ENCODE measurements around the gene IPCEF1. TPM values are rescaled to one million over a fixed set of nuclear protein-coding genes. Genes with fewer than 3 reads are reported as not detected.

Gene IPCEF1
- total RNA-seq, 1 experiment from 2014 or later = 0.57 TPM

GRCh38 chr6:154138793-154139192 lies 217.8 kb downstream of the IPCEF1 start:
- ChIA-PET CTCF (no interaction called here), POLR2A (ENCODE audit: unreplicated experiment) (no interaction called here)
- TF ChIP-seq EZH2 (IDR thresholded peaks at IDR 0.05; ENCODE audit: low read depth) (no peak), CTCF (conservative IDR thresholded peaks at IDR 0.05) (no peak)
- H3K4me3 ChIP-seq = no peak overlapping the region
- no peaks in the 10 kb centered on the region for H3K79me2 ChIP-seq (ENCODE audit: low read depth)
- H3K27ac ChIP-seq = no peak overlapping the region
- no peaks in the 10 kb centered on the region for H4K20me1 ChIP-seq (ENCODE audit: insufficient read depth)
- no peaks in the 10 kb centered on the region for H3K9me3 ChIP-seq (ENCODE audit: insufficient read depth, low read depth)
- H3K4me2 ChIP-seq = no peak overlapping the region
- H2AFZ ChIP-seq = no peak overlapping the region
- no peaks in the 10 kb centered on the region for H3F3A ChIP-seq (ENCODE audit: insufficient read depth, low read depth)
- BruUV-seq (replicated peaks) = no TSS peak
- H3K9me2 ChIP-seq (ENCODE audit: insufficient read depth) = no peaks in the 10 kb centered on the region
- no peaks in the 10 kb centered on the region for H3K27me3 ChIP-seq (ENCODE audit: insufficient read depth, low read depth)
- intact Hi-C loops (cut with micrococcal nuclease; ENCODE audit: unreplicated experiment) = no loop called here
- no peaks in the 10 kb centered on the region for H3K4me1 ChIP-seq (replicated peaks; ENCODE audit: insufficient read depth)
- no peaks in the 10 kb centered on the region for H3K36me3 ChIP-seq (ENCODE audit: low read depth)
- DNase-seq = no peak

- Histone ChIP-seq H3K4me3 (no peak overlapping the region), H4K20me1 (ENCODE audit: insufficient read depth) (no peaks in the 10 kb centered on the region; the same call in 1 of the 2 replicates), H3K36me3 (ENCODE audit: low read depth) (no peaks in the 10 kb centered on the region), H3K27ac (no peak overlapping the region), H2AFZ (no peak overlapping the region), H3K4me2 (no peak overlapping the region), H3K9me2 (ENCODE audit: insufficient read depth) (no peaks in the 10 kb centered on the region), H3K27me3 (ENCODE audit: insufficient read depth, low read depth) (no peaks in the 10 kb centered on the region), H3F3A (ENCODE audit: insufficient read depth, low read depth) (no peaks in the 10 kb centered on the region), H3K79me2 (ENCODE audit: low read depth) (no peaks in the 10 kb centered on the region), H3K9me3 (ENCODE audit: insufficient read depth, low read depth) (no peaks in the 10 kb centered on the region), H3K4me1 (replicated peaks; ENCODE audit: insufficient read depth) (no peaks in the 10 kb centered on the region)
- DNase-seq = no peak
- BruUV-seq (replicated peaks) = no TSS peak
- TF ChIP-seq CTCF (conservative IDR thresholded peaks at IDR 0.05) (no peak), EZH2 (IDR thresholded peaks at IDR 0.05; ENCODE audit: low read depth) (no peak)
- ChIA-PET CTCF (no interaction called here), POLR2A (ENCODE audit: unreplicated experiment) (no interaction called here)
- intact Hi-C loops (cut with micrococcal nuclease; ENCODE audit: unreplicated experiment) = no loop called here
Measured at GRCh38 chr6:154134471-154135147, 222.0 kb downstream of the IPCEF1 start.

DNA sequence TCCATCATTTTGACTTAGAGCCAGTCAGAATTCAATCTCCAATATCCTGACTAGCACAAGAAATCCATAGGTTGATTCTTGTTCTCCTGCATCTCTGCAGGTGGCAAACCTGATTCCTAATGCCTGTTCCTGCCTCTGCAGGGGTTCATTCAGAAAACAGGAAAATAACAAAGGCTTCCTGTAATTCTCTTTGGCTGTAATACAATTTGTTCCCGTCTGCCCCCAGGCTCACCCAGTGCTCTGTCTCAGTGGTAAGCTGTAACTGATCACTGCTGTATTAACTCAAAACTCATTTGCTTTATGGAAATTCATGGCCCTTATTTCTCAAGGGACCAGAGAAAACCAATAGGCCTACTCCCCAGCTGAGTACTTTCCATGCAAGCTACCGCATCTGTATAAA lies 228.9 kb downstream of the IPCEF1 start:
- Histone ChIP-seq H3K9me3 (ENCODE audit: insufficient read depth, low read depth) (no peaks in the 10 kb centered on the region), H3K36me3 (ENCODE audit: low read depth) (no peaks in the 10 kb centered on the region), H3K4me1 (replicated peaks; ENCODE audit: insufficient read depth) (no peaks in the 10 kb centered on the region), H3K4me3 (no peak overlapping the region), H3K79me2 (ENCODE audit: low read depth) (no peaks in the 10 kb centered on the region), H2AFZ (no peak overlapping the region), H3K27ac (no peak overlapping the region), H3K27me3 (ENCODE audit: insufficient read depth, low read depth) (no peaks in the 10 kb centered on the region), H3K9me2 (ENCODE audit: insufficient read depth) (no peaks in the 10 kb centered on the region), H4K20me1 (ENCODE audit: insufficient read depth) (no peaks in the 10 kb centered on the region; the same call in 1 of the 2 replicates), H3F3A (ENCODE audit: insufficient read depth, low read depth) (no peaks in the 10 kb centered on the region), H3K4me2 (no peak overlapping the region)
- ChIA-PET POLR2A (ENCODE audit: unreplicated experiment) (no interaction called here), CTCF (no interaction called here)
- no peak for DNase-seq
- TF ChIP-seq EZH2 (IDR thresholded peaks at IDR 0.05; ENCODE audit: low read depth) (no peak), CTCF (conservative IDR thresholded peaks at IDR 0.05) (no peak)
- BruUV-seq (replicated peaks) = no TSS peak
- intact Hi-C loops (cut with micrococcal nuclease; ENCODE audit: unreplicated experiment) = no loop called here
